Subcutaneous adipose tissue (tissue), 4 donors: ENCODE measurements around the gene MRPS18A. TPM values are rescaled to one million over a fixed set of nuclear protein-coding genes. Genes with fewer than 3 reads are reported as not detected.

ENCODE experiments used
- total RNA-seq, 4 donors: library from RNA; depleted of rRNA; stranded (reverse); fragments of >200 nt; gene quantifications; one replicate each; pipeline ENCODE4 v1.1.0, GENCODE V29; 2016
- TF ChIP-seq, protein P1 (sequence below): fragments of 450-650 bp; IDR thresholded peaks from one replicate; pipeline ENCODE4 v1.5.1; 2016; ENCODE audit warnings: low read depth, mild to moderate bottlenecking, control low read depth, antibody characterized with exemption, moderate library complexity

Gene MRPS18A
- total RNA-seq, 4 donors from 2014 or later = 28.5 to 31.3 (median 30.4) TPM

DNA sequence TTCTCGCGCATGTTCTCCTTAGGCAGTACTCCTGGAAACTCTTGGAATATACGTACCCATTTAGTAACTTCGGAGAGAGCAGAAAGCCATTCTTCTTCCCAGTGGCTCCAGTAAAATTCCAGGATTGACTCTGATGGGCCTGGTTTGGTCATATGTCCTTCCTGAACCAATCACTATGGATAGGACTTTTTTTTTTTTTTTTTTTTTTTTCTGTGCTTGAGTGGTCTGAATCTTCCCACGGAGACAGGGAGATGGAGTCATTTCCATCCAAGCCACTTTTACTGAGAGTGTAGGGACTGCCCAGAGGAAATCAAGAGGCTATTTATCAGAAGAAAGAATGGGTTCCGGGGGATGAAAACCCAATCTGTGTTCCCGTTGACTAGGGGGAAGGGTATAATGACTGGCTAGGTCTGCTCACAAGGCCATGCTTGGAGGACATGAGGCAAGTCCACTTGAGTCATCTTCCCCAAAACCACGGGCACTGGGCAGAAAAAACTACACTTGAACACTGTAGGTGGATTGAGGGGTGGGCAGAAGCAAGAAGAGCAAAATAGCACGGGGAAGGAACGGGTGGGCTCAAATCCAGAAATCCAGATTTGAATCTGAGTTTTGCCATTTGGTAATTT lies 35.4 kb upstream of the MRPS18A start:
- TF ChIP-seq, protein P1, sequence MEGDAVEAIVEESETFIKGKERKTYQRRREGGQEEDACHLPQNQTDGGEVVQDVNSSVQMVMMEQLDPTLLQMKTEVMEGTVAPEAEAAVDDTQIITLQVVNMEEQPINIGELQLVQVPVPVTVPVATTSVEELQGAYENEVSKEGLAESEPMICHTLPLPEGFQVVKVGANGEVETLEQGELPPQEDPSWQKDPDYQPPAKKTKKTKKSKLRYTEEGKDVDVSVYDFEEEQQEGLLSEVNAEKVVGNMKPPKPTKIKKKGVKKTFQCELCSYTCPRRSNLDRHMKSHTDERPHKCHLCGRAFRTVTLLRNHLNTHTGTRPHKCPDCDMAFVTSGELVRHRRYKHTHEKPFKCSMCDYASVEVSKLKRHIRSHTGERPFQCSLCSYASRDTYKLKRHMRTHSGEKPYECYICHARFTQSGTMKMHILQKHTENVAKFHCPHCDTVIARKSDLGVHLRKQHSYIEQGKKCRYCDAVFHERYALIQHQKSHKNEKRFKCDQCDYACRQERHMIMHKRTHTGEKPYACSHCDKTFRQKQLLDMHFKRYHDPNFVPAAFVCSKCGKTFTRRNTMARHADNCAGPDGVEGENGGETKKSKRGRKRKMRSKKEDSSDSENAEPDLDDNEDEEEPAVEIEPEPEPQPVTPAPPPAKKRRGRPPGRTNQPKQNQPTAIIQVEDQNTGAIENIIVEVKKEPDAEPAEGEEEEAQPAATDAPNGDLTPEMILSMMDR = no peak

DNA sequence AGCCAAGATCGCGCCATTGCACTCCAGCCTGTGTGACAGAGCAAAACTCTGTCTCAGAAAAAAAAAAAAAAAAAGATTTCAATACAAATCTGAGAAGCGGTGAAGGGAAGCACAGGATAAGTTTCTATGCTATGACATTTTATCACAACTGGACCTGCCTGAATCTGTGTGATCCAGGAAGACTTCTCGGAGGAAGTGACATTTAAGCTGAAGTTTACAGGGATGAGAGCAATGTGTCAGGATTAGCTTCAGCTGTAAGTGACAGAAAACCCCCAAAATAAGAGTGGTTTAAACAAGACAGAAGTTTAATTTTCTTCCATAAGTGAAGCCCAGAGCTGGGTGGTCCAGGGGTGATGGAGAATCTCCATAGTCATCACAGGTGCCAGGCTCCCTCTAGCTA lies 33.4 kb upstream of the MRPS18A start:
- TF ChIP-seq, protein P1 = no peak

DNA sequence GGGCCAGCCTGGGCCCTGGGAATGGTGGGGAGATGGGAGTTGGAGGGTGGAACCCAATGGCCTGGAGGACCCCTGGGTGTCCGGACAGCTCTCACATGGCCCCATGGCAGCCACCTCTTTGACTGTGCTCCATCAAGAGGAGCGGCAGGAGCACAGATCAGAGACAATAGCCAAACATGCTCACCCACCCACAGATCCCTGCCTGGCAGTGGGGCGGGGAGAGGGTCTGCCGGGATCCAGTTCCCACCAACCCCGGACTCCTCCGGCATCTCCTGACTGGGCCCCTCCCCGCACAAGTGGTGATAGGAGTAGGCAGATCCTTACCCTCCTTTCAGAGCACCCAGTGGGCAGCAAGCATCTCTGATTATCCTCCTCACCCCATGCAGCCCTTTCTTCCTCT lies 31.9 kb upstream of the MRPS18A start:
- TF ChIP-seq, protein P1 = no peak

DNA sequence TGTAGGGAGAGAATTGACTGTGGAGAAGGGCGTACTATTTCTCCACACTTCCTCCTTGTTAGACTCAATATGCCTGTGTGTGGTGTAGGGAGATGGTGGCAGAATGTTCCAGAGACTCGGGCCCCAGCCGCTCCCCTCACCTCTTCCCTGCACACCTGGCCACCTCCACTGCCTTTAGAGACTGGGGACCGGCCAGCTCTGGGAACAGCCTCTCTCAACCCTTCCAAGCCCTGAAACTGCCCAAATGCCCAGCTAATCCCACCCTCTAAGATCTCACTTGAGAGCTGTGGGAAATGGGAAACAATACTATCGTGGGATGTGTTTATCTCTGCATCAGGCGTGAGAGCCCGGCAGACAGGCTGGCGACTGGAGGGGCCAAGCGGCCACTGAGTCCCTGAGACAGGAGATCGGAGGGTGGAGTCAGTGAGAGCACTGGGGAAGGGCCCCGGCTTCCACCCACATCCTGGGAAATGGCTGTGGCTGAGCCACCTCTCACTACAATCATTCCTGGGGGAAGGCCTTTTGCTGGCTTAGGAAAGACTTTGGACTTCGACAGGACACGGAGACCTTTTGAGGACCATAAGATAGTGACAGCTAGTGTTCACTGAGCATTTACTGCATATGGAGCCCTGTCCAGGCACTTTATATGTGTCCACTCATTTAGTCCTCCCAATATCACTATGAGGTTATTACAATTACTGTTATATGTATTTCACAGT lies 31.0 kb upstream of the MRPS18A start:
- TF ChIP-seq, protein P1 = no peak

DNA sequence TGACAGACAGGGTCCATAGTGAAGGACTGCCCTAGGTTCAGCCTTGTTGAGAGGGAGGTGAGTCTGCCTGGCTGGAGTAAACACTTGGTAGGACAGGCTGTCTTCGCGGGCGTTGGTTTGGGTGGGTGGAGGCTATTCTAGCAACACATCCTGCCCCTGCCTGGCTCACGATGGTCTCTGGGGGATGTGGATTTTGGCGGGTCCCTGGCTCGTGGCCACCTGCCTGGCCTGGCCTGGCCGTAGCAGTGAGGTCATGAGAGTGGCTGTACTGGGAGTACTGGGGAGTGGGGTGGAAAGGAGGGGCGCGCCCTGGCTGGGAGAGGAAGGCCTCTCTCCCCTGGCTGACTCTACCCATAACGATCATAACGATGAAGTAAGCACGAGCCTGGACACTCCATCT lies 30.2 kb upstream of the MRPS18A start:
- TF ChIP-seq, protein P1 = no peak

DNA sequence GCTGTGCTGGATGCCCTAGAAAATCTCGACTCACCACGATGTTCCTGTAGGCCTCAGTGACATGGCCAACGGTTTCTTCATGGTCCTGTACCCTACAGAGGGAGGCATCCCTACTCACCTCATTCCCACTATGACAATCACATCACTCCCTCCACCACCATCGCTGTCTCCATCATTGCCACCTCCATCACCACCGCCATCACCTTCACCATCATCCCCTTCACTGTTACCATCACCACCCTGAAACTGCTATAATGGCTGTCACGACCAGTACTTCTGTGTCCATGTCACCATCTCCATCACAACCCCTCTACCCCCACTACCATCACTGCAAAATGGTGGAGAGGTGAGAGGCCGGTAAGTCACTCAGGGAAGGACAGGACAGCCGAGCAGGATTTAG lies 29.8 kb upstream of the MRPS18A start:
- TF ChIP-seq, protein P1 = no peak

DNA sequence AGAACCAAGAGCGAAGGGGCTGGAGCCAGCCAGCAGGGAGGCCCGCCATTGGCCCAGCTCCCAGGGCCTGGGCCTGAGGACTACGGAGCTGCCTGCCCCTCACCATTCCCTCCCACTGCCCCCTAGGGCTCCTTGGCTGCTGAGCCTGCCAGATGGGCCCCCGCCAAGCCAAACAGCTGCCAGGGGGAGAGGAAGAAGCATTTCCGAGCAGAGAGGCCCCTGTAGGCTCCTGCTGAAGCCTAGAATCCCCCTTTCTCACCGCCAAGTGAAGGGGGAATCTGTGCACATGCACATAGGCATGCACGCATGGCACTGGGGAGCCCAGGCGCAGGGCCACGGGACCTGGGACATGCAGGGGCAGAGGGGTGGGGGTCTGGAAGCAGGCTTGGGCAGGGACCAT lies 28.5 kb upstream of the MRPS18A start:
- TF ChIP-seq, protein P1 = no peak
